Lower leg skin (tissue), 3 donors: ENCODE data around the gene IPO13.

Experiments
- POLR2A ChIP-seq, 2 donors: fragments of 450-650 bp; IDR thresholded peaks; one replicate each; pipeline ENCODE4 v1.6.1; 2016 to 2017; ENCODE audit warnings: antibody characterized with exemption in 2 of 2, mild to moderate bottlenecking in 1 of 2, moderate library complexity in 1 of 2
- TF ChIP-seq, protein P1 (sequence below), 3 donors: fragments of 450-650 bp; IDR thresholded peaks; one replicate each; pipeline ENCODE4 v1.5.1; 2016; ENCODE audit warnings: antibody characterized with exemption in 3 of 3, mild to moderate bottlenecking in 3 of 3, moderate library complexity in 2 of 3

DNA sequence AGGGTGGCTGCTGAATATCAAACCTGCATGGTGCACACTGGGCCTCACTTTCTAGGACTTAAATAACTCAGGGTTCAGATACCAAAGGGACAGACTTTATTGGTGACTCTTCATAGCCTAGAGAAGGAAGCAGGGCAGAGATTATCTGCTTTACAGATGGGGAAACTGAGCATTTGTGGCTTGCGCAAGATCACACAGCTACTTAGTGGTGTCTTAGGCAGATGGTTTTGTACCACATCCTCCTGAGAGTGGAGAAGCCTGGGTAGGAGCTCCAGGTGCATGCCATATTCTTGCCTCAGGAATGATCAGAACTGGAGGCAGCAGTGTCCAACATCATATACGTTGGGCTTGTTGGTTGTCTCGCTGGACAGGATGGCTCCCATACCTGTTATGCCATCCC, 16.3 kb downstream of the IPO13 start:
- TF ChIP-seq, protein P1, sequence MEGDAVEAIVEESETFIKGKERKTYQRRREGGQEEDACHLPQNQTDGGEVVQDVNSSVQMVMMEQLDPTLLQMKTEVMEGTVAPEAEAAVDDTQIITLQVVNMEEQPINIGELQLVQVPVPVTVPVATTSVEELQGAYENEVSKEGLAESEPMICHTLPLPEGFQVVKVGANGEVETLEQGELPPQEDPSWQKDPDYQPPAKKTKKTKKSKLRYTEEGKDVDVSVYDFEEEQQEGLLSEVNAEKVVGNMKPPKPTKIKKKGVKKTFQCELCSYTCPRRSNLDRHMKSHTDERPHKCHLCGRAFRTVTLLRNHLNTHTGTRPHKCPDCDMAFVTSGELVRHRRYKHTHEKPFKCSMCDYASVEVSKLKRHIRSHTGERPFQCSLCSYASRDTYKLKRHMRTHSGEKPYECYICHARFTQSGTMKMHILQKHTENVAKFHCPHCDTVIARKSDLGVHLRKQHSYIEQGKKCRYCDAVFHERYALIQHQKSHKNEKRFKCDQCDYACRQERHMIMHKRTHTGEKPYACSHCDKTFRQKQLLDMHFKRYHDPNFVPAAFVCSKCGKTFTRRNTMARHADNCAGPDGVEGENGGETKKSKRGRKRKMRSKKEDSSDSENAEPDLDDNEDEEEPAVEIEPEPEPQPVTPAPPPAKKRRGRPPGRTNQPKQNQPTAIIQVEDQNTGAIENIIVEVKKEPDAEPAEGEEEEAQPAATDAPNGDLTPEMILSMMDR (IDR thresholded peaks at IDR 0.05): no peak
- no peak for TF ChIP-seq POLR2A (IDR thresholded peaks at IDR 0.05)
